Endothelial cell of umbilical vein (primary cell): ENCODE data around the gene EXOC6B. TPM values are rescaled to one million over a fixed set of nuclear protein-coding genes. Genes with fewer than 3 reads are reported as not detected.

ENCODE experiments used
- BruUV-seq: library from RNA; stranded (reverse); fragments of 400-500 nt; replicated peaks from 2 replicates; lab custom pipeline; 2021; lab: Mats Ljungman, UMichigan
- CTCF ChIA-PET: fragments of 300-600, 350-600 bp; sonication (Branson Sonifier 250); formaldehyde crosslinking; loops from one replicate; lab custom pipeline; 2021; ENCODE audit warnings: antibody characterized with exemption, inconsistent platforms; lab: Charles Lee
- POLR2A ChIA-PET: fragments of 300-600, 350-600 bp; sonication (Branson Sonifier 250); formaldehyde crosslinking; loops from one replicate; lab custom pipeline; 2021; ENCODE audit warnings: antibody characterized with exemption, inconsistent platforms; lab: Charles Lee
- DNase-seq: peaks from one replicate; pipeline ENCODE4 v3.0.0-alpha.2; 2011; ENCODE audit warnings: low read depth, low spot score
- FAIRE-seq: peaks from 2 replicates; lab custom pipeline; 2011; peaks lifted over from hg19 to GRCh38; lab: Jason Lieb, UNC
- H2AFZ ChIP-seq: 2 replicates; pipeline ENCODE4 v1.6.0; 2012; ENCODE audit warnings: low read depth, low read length, control low read depth, inconsistent platforms
- H3K27ac ChIP-seq: 2 replicates; pipeline ENCODE4 v1.5.1; 2011; ENCODE audit warnings: low read depth, mild to moderate bottlenecking, control low read depth, low read length, moderate library complexity; ENCODE audit not compliant: insufficient read depth
- H3K27me3 ChIP-seq, 2 experiments: 2 replicates each; pipeline versions ENCODE4 v1.6.0 to v1.6.1; 2011; ENCODE audit warnings: low read length in 2 of 2, mixed read lengths in 1 of 2; ENCODE audit not compliant: control insufficient read depth in 2 of 2, insufficient read depth in 2 of 2
- H3K36me3 ChIP-seq, 2 experiments: 2 replicates in 1 of 2; 3 replicates in 1 of 2; pipeline ENCODE4 v1.5.1; 2011; ENCODE audit warnings: low read length in 2 of 2, mild to moderate bottlenecking in 1 of 2, moderate library complexity in 1 of 2; ENCODE audit not compliant: control insufficient read depth in 2 of 2, insufficient read depth in 2 of 2; ENCODE audit errors: extremely low read depth in 1 of 2
- H3K4me1 ChIP-seq: 3 replicates; pipeline ENCODE4 v1.5.1; 2011; ENCODE audit warnings: mild to moderate bottlenecking, low read length; ENCODE audit not compliant: control insufficient read depth, insufficient read depth; ENCODE audit errors: extremely low read depth
- H3K4me2 ChIP-seq: 2 replicates; pipeline ENCODE4 v1.6.1; 2011; ENCODE audit warnings: low read length, control low read depth, mixed read lengths; ENCODE audit not compliant: insufficient read depth
- H3K4me3 ChIP-seq, 3 experiments: fragments of 200-600 bp in 1 of 3; sonication (generic), shearing (Covaris generic) in 1 of 3; replicated peaks in 1 of 3; 2 replicates each; pipeline ENCODE4 v1.5.1; 2011 to 2016; ENCODE audit warnings: control low read depth in 3 of 3, low read length in 3 of 3, mild to moderate bottlenecking in 2 of 3, inconsistent platforms in 1 of 3, low read depth in 1 of 3, moderate library complexity in 1 of 3; ENCODE audit not compliant: insufficient read depth in 1 of 3
- H3K79me2 ChIP-seq: 2 replicates; pipeline ENCODE4 v1.6.0; 2012; ENCODE audit warnings: low read length, inconsistent platforms; ENCODE audit not compliant: control insufficient read depth, insufficient read depth
- H3K9ac ChIP-seq: replicated peaks from 2 replicates; pipeline ENCODE3; 2011; ENCODE audit warnings: low read length, control low read depth; ENCODE audit not compliant: insufficient read depth; ENCODE audit errors: extremely low read depth
- H3K9me1 ChIP-seq: replicated peaks from 3 replicates; pipeline ENCODE4 v1.6.0; 2011; ENCODE audit warnings: mild to moderate bottlenecking, low read length; ENCODE audit not compliant: control insufficient read depth, insufficient read depth; ENCODE audit errors: extremely low read depth
- H3K9me3 ChIP-seq: replicated peaks from 2 replicates; pipeline ENCODE4 v1.5.1; 2012; ENCODE audit warnings: low read length, inconsistent platforms; ENCODE audit not compliant: control insufficient read depth, insufficient read depth
- H4K20me1 ChIP-seq: replicated peaks from 2 replicates; pipeline ENCODE3; 2011; ENCODE audit warnings: mild to moderate bottlenecking, low read length; ENCODE audit not compliant: control insufficient read depth, insufficient read depth; ENCODE audit errors: extremely low read depth
- EZH2 ChIP-seq: IDR thresholded peaks from 2 replicates; pipeline ENCODE4 v1.6.1; 2012; ENCODE audit warnings: borderline replicate concordance, low read depth, mild to moderate bottlenecking, moderate library complexity, low read length, inconsistent platforms; ENCODE audit not compliant: severe bottlenecking
- FOS ChIP-seq: IDR thresholded peaks from 2 replicates; pipeline ENCODE4 v1.6.1; 2011; ENCODE audit warnings: mild to moderate bottlenecking, low read length, moderate library complexity, borderline replicate concordance; ENCODE audit not compliant: insufficient read depth
- GATA2 ChIP-seq: IDR thresholded peaks from 2 replicates; pipeline ENCODE4 v1.7.0; 2011; ENCODE audit warnings: low read depth, mild to moderate bottlenecking, moderate library complexity, mixed read lengths, low read length; ENCODE audit not compliant: insufficient read length, insufficient read depth
- JUN ChIP-seq: IDR thresholded peaks from 2 replicates; pipeline ENCODE4 v1.6.1; 2011; ENCODE audit warnings: borderline replicate concordance, low read depth; ENCODE audit not compliant: insufficient read length, insufficient read depth
- MAX ChIP-seq: IDR thresholded peaks from 2 replicates; pipeline ENCODE4 v1.6.1; 2011; ENCODE audit not compliant: insufficient read depth, insufficient read length
- MYC ChIP-seq: IDR thresholded peaks from one replicate; pipeline ENCODE4 v1.6.1; 2011; ENCODE audit warnings: mild to moderate bottlenecking, low read depth, low read length
- POLR2A ChIP-seq: IDR thresholded peaks from 2 replicates; pipeline ENCODE4 v1.6.1; 2012; ENCODE audit warnings: low read depth, mild to moderate bottlenecking, control low read depth, low read length
- POLR2AphosphoS5 ChIP-seq: IDR thresholded peaks from 2 replicates; pipeline ENCODE4 v1.6.1; 2012; ENCODE audit warnings: low read depth, mild to moderate bottlenecking, control low read depth, low read length, moderate library complexity; ENCODE audit not compliant: insufficient read depth
- dilution Hi-C: fragments of 300-500 bp; cut with MboI; formaldehyde crosslinking; loops from one replicate; pipeline ENCODE4 v1.15.0; 2019; ENCODE audit warnings: low sequenced_read_pairs; ENCODE audit not compliant: extremely low pct_ligation_motif_present
- intact Hi-C: fragments of 100-400 bp; cut with micrococcal nuclease; formaldehyde crosslinking; loops from one replicate; pipeline ENCODE4 v1.10.0; 2022
- polyA plus RNA-seq, 4 experiments: library from polyadenylated mRNA; depleted of rRNA in 3 of 4; stranded (reverse) in 3 of 4; unstranded in 1 of 4; fragments of >200 nt; gene quantifications; 2 replicates each; pipeline versions ENCODE4 v1.2.1 to v1.2.3, GENCODE V29; 2011 to 2012; ENCODE audit warnings: missing spikeins in 1 of 4
- total RNA-seq: library from RNA; stranded (reverse); gene quantifications from 2 replicates; pipeline ENCODE4 v1.2.3, GENCODE V29; 2021
- TF ChIP-seq, protein P1 (sequence below), 2 donors: IDR thresholded peaks; 1 replicate in 1 of 2; 2 replicates in 1 of 2; pipeline ENCODE4 v1.5.1; 2011; ENCODE audit warnings: low read length in 2 of 2, mild to moderate bottlenecking in 2 of 2, moderate library complexity in 2 of 2, control low read depth in 1 of 2, inconsistent platforms in 1 of 2, low read depth in 1 of 2; ENCODE audit not compliant: insufficient read depth in 1 of 2; ENCODE audit errors: extremely low read depth in 1 of 2

EXOC6B gene
- total and polyA plus RNA-seq, 2 donors (not counting 3 experiments of a cell fraction or from before 2014, with no cell fraction given), result 10.8 to 34.8 TPM

DNA sequence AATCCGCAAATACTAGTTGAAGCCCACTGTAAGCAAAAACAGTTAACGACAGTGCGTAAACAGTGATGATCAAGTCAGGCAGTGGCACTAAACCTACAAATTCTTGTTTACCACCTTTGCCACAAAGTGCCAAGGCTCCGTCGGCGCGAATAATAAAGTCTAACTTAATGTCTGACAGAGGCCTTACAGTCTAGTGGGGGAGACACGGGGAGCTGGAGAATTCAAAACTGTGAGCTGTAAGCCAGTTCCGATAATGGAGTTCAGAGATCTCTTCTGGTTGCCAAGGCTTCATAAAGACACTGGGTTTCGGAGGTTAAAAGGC, 284 bp upstream of the EXOC6B start:
- Histone ChIP-seq H3K27ac (no peak overlapping the region), H3K4me2 (no peak overlapping the region), H3K79me2 (peaks cover 9% of the 10 kb centered on the region), H3K9ac (no peak overlapping the region), H3K4me1 (peaks cover 16% of the 10 kb centered on the region), H3K9me3 (no peaks in the 10 kb centered on the region), H3K27me3 (no peaks in the 10 kb centered on the region), H3K4me3 (no peak overlapping the region), H3K9me1 (no peaks in the 10 kb centered on the region), H3K36me3 (no peaks in the 10 kb centered on the region), H4K20me1 (no peaks in the 10 kb centered on the region), H2AFZ (peak overlapping the region; percentile 30)
- dilution Hi-C loops, result no loop called here
- FAIRE-seq (no peak), DNase-seq (no peak)
- CTCF ChIA-PET, result no interaction called here
- TF ChIP-seq POLR2A, result no peak
- TF ChIP-seq, protein P1, sequence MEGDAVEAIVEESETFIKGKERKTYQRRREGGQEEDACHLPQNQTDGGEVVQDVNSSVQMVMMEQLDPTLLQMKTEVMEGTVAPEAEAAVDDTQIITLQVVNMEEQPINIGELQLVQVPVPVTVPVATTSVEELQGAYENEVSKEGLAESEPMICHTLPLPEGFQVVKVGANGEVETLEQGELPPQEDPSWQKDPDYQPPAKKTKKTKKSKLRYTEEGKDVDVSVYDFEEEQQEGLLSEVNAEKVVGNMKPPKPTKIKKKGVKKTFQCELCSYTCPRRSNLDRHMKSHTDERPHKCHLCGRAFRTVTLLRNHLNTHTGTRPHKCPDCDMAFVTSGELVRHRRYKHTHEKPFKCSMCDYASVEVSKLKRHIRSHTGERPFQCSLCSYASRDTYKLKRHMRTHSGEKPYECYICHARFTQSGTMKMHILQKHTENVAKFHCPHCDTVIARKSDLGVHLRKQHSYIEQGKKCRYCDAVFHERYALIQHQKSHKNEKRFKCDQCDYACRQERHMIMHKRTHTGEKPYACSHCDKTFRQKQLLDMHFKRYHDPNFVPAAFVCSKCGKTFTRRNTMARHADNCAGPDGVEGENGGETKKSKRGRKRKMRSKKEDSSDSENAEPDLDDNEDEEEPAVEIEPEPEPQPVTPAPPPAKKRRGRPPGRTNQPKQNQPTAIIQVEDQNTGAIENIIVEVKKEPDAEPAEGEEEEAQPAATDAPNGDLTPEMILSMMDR (IDR thresholded peaks at IDR 0.05; ENCODE audit: extremely low read depth in 1 of 2, insufficient read depth in 1 of 2, low read depth in 1 of 2, low read length in 2 of 2), result no peak
- TF ChIP-seq EZH2, result no peak
- TF ChIP-seq JUN, result no peak
- TF ChIP-seq GATA2, result no peak
- TF ChIP-seq MAX, result no peak
- no peak for TF ChIP-seq MYC
- TF ChIP-seq FOS, result no peak
- no peak for TF ChIP-seq POLR2AphosphoS5
- intact Hi-C loops, result loop anchor here (1.0 to 5.0 kb wide), 2 partner anchors 34 to 36 kb away; no protein-coding TSS in a partner anchor
- POLR2A ChIA-PET, result no interaction called here
- BruUV-seq, result no TSS peak
